Measurements from ENCODE around the gene ARF3.
A peak's percentile ranks its signal among the peaks of the same experiment; 100 is the strongest.

ARF3 gene
- 57.9 to 67.3 reads per million in 2 donors for total RNA-seq

DNA sequence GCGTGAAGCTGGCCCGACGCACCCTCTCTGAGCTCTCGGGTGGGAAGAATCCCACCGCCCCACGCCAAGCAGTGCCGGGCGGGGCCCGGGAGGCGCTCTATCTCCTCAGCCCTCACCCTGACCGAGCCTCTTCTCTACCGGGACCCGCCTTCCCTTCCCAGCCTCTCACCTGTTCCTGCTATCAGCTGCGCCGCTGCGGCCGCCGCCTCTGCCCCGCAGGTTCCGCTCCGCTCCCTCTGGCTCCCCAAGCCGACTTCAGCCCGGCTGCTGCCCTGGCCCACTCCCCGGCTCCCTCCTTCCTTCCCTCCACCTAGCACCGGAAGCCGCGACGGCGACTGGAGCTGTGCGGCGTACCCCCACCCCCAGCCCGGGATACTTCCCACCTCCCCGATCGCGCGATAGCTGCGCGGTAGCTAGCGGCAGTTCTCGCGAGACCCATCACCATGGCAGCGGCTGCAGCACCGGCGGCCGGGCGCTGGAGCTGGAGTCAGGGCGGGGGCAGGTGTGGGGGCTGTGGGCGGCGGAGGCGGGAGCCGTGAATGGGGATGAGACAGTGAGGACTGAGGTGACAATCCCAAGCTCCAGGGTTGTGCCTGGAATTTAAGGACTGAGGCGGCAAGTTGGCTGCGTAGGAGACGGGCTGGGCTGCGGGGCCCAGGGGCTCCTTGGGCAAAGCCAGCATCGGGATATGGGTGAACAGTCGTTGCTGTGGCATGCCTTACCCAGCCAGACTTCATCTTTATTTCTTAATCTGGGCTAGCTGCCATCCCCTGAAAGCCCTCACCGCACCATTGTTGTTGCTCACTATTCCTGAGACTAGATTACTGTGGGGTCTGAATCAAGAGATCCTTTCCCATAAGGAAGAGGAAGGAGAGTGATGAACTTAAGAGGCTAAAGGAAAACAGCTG lies at the start of gene ARF3:
Gene ARF3 (minus strand): TSS at position 347 of the 908 bp plus-strand sequence. CDS start 16,392 bp downstream, outside the sequence.
- peak; percentile 84 for DNase-seq

DNA sequence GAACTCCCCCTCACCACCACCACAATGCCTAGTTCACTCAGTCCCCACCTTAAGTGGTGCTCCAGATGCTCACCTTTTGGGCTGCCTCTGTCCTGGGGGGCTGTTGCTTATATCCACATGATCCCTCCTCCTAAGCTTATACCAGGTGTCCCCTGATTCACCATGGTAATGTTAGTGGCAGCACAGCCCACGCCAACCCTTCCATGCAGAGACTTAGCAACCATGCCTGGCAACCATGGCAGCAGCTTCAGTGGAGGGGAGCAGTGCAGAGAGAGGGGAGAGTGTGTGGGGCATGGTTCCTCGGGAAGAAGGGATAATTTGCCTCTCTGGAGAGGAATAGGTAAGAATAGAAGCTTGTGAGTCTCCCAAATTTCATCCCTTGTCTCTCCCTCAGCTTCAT lies 43.1 kb upstream of the ARF3 start:
- DNase-seq, result no peak

DNA sequence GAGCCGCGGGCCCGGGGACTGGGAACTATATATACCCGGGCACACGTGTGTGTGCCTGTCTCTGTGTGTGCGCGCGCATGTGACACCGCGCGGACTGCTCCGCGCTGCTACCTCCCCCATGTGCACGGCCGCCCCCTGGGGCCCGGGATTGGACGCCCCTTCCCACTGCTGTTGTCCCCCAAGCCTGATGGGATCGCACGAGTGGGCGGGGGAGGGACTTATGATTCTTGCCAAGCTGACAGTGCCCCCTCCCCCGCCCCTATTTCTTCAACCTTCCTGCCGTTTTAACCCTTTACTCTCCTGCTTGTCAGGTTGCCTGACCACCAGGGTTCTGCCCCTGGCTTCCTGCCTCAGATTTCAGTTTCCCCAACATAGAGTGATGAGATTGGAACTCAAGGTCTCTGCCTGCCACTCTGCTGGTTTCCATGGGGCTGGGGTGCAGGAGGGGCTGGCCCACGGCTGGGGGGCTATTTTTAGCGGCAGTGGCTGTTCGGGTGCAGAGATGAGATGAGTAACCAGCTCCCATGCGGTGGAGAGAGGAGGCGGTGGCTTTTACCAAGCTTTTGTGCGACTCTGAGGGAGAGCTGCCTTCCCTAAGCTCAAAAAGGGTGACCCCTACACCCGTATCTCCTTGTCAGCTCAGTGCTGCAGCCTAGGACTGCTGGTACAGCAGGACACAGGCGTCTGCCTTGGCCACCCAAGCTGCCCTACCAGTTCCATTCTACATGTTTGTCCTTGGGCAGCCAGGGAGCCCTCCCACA lies 42.3 kb upstream of the ARF3 start, which contains the start of gene DDN:
Gene DDN (minus strand): TSS at position 5 of the 761 bp plus-strand sequence. CDS start 88 bp downstream, outside the sequence.
- DNase-seq, result peak; percentile 36

DNA sequence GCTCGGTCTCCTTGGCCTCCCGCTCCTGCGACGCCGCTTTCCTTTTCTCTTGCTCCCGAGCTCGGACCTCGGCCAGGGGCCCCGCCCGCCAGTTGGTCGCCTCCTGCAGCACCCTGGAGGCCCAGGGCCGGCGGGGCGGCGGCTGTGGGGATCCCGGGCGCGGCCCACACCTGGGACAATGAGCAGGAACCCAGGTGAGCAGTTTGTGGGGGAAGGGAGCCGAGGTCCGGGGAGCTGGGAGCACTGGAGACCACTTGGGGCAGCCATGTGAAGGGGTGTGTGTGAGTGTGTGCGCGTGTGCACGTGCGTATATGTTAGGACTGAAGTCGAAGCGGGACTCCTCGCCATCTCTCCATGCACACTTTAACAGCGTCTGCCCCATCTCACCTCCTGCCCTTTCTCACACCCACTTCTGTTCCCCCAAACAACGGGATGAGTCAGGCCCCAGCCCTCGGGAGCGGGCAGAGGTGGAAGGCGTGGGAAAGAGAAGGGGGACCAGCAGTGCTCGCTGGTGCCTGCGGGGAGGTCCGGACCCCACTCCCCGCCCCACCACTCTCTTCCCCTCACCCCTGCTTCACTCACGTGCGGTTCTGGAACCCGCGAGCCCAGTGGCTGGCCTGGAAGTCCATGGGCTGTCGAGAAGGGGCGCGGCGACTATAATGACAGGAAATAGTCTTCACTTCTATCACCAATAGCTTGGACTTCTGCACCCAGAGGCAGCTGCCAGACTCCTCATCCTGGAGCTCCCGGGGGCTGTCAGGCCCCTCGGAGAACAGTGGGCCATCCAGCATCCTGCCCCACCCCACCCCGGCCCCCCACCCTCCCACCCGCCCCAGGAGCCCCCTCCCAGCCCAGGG lies 41.4 kb upstream of the ARF3 start:
- peak; percentile 19 for DNase-seq

DNA sequence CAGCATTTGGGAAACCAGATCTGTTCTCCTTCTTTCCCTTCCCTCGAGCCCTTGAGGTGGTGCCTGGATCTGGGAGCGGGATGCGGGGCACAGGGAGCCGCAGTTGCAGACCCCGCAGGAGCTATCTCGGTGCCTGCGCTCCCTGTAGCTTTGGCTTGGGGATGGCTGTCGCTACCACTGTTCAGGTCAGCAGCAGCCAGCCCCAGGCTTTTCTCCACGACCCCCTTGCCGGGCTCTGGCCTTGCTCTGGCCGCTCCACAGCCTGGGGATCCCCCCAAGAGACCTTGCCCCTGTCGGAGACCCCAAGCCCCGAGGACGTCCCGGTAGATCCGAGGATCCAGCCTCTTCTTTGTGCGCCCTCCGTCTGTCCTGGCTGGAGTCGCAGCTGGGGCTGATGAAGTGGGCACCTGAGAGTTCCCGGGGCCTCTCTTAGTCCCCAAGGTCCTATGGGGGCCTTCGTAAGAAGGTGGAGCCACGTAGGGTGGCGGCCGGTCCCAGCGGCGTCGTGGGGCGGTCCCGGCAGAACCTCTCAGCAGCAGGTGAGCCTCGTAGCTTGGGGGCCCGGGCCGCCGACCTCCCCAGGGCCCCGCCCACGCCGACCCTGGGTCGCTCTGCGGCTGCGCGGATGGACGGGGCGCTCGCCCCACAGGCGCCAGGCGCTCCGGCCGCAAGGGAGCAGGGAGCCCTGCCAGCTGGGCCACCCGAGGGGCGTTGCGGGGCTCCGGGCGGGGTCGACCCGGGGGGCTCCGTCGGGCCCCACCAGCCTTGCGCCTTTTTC lies 40.6 kb upstream of the ARF3 start:
- peak; percentile 22 for DNase-seq

DNA sequence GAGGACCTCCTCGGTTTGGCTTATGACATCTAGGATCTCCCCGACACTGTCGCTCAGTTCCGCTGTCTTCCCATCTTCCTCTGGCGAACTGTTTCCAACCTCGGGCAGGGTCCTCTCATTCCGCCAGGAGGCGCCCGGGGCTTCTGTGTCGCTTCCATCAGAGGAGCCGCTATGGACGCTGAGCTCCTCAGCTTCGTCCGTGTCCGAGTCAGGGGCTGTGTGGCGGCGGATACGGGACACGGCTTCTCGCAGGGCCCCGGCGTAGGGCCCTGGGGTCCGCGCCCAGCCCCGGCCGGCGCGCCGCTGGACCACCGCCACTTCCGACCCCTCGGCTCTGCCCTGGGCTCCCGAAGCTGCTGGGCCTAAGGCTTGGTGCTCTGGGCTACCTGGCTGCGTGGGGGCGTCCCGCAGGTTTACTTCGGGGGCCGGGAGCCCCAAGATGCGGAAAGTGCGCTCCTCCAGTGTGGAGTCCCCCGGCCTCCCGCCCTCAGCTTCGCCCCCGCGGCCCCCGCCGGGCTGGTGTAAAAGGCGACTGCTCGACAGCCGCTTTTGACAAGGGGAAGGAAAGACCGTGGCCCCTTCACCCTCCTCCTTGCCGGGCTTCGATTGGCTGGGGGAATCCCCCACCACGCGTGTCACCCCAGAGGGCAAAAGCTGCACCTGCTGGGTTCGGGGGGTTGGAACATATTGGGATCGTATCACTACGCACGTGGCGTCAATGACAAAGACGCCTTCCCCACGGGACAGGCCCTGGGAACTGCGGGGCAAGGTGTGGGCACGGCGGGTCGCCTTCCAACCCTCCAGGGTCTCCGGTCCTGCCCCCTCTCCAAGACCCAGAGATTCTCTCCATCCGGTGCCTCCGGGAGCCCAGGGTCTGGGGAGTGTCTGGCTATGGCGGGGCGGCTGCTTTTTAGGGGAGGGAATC lies 39.8 kb upstream of the ARF3 start:
- peak; percentile 48 for DNase-seq

DNA sequence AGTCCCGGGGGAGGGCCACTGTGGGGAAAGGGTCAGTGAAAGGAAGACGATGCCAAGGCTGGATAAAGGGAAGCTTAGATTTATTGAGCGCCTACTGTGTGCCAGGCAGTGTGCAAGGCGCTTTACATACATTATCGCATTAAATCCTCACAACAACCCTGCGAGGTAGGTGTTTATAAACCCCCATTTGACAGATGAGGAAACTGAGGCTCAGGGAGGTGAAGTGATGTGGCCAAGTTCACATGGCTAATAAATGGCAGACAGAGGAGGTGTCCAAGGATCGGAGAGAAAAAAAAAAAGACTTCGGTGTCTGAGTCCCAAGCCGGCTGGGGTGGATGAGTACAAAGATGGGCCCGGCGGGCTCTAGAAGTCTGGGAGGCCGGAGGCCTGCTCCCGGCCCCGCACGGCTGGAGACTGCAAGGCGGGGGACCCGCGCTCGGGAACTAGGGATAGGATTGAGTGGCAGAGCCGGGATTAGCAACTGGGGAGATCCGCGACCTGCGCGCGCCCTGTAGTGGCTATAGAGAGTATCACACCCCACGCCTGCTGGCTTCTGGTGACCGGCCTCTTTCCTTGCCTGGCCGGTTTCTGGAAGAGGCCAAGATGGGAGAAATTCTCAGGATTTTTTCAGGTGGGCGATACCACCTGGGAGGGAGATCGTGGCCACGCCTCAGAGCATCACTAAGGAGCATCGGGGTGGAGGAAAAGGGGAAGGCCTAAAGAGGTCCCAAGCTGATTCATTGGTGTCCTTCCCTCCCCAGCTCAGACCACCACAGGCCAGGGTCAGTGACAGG lies 38.0 kb upstream of the ARF3 start:
- no peak for DNase-seq

DNA sequence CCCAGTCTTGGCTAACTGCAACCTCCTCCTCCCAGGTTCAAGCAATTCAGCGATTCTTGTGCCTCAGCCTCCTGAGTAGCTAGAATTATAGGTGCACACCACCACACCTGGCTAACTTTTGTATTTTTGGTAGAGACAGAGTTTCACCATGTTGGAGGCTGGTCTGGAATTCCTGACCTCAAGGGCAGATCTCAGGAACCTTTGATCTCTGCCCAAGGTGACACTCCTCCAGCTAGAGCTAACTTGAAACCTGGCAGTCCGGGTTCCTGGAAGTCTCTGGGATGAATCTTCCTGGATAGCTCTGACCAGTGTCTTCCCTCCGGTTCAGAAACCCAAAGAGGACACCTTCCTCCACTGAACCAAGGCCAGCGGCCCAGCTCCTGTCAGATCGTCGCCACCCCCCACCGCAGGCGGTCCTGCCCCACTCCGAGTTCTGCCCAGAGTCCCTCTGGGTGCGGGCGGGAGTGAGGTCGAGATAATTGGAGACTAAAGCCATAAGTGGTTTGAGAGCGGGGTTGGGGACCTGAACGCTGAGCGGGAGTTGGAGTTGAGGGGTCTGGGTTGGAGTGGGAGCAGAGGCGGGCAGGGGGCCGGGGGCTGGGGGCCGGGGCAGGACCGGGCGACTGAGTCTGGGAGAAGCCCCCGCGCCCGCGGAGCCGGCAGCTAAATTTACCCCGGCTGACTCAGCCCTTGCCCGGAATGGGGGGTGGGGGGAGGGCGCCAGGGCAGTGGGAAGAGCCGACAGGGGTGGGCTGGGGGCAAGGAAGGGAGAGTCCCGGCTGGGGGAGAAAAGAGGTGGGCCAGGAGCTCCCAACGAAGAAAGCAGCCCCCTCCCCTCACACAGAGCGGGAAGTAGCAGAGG lies 37.2 kb upstream of the ARF3 start:
- DNase-seq, result no peak

DNA sequence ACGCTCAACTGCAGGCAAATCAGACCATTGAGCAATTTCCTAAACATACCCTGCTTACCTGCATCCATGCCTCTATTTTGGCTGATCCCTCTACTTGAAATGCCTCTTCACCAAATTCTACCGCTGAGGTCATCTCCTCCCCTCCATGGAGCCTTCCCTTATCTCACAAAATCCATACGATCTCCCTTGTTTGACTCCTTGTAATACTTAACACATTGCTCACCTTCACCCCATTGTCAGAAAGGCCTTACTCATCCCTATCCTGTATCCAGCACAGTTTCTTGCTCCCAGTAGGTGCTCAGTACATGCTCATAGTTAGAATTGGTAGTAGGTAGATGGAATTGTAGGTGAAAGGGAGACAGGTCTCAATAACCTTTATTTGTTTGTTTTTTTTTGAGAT lies 36.5 kb upstream of the ARF3 start:
- DNase-seq, result no peak

DNA sequence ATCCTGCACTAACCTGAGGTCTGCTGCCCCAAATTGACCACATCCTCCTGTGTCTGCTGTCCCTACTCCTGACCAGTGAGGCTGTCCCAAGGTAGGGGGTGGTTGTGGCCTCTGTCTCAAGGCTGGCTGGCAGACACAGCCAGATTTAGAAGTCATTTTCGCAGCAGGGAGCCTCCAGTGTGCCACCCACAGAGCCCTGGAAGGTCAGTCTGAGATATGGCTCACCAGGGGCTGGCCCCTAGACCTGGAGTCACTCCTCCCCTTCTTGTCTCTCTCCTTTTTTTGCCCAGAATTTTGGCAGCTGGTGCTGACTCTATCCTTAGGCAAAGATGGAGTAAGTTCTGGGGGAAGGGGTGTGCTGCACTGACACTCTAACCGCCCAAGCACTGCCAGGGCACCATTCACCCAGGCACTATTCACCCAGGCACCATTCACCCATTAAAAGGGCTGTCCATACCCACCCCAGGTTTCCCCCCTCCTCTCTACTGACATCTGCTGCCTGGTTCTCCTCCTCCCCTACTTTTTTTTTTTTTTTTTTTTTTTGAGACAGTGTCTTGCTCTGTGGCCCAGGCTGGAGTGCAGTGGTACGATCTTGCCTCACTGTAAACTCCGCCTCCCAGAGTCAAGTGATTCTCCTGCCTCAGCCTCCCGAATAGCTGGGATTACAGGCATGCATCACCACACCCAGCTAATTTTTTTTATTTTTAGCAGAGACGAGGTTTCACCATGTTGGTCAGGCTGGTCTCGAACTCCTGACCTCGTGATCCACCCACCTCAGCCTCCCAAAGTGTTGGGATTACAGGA lies 34.2 kb upstream of the ARF3 start:
- no peak for DNase-seq

DNA sequence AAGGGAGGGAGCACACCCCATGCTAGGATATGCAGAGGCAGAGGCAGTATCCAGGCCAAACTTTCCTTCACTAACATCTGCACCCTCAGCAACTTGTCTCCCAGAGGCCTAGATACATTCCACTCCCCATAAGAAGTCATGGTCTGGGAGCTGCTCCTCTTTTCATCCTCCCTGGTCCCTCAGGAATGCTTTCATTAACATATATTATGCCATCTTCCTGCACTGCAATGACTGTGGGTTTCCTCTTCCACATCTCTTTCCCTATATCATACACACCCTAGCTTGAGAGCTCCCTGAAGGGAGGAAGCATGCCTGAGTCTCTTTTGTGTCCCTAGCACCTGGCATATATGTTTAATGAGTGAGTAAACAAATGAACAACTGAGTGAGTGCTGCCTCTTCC lies 33.3 kb upstream of the ARF3 start:
- DNase-seq, result no peak

DNA sequence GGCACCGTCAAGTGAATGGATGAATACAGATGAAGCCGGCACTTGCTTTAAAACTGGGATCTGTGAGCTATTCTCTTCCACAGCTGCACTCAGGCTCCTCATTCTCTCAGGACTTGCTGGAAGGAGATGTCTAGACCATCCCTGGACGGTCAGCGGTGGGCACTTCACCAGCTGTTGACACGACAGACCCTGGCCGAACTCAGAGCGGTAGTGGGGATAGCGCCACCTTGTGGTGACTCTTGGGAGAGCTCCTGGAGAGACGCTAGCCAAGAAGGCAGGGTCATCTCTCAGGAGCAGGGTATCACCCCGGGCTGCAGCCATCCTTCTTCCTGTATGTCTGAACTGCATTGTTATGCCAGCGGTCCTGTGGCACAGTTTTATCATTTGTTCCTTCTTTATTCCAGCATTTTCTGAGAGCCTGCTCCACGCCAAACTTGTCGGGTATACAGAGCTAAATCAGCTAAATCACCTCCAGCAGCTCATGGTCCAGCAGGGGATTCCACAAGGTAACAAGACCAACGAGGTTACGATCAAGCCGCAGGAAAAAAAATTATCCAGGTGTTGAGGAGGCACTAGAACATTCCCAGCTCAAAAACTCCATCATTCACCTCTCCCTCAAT lies 30.9 kb upstream of the ARF3 start:
- DNase-seq, result no peak

DNA sequence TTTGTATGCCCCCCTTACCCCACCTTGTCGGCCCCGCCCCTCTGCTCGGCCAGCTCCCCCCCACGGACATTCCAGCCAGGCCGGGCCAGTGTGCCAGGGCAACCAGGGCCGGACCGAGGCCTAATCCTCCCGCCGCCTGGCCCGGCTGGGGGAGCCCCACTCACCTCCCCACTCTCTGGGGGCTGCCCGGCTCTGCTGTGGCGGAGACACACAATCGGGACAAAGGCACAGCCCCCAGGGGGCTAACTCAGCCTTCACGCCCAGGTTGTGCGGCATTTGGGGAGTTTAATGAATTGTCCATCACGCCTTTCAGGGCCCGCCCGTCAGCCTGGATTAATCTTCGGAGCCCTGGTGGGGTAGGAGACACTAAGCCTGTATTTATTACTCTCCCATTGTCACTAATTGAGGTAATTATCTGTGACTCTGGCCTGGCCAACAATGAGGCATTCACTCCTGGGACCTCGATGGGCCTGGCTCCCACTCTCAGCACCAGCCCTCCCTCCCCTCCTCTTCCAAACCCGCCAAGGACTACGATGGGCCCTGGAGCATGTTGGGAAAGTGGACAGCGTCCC lies 29.5 kb upstream of the ARF3 start:
- no peak for DNase-seq

DNA sequence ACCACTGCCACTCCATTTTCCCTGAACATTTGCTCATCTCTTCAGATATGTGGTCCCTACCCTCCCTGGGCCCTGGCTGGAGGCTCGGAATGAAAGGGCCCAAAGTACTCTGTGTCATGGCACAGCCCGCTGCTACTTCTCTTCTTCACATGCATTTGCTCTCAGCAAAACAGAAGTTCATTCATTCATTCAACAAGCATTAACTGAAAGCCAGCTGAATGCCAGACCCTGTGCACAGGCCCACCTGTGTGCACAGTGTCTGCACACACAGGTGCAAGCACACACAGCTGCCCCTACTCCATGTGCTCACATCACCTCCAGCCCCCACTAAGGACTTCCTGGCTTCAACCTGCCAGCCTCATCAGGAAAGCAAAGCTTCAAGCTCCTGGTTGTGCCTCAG lies 28.6 kb upstream of the ARF3 start:
- DNase-seq, result no peak

DNA sequence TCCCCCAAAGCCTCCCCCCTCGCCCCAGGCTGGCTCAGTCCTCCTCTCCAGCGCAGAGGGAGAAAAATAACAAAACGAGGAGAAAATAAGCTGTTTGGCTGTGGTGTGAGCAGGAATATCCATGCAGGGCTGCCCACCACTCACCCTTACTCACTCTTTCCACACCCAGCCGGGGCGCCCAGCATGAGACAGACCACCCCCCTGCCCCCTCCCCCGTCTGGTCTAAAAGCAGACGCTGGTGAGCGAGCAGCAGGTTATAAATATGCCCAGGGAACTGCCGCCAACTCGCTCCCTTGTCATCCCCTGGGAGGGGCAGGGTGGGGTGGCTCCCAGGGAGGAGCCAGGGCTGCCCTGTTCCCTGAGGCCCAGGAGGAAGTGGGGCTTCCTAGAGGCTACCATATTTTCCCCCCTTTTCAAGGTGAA lies 28.2 kb upstream of the ARF3 start:
- no peak for DNase-seq

DNA sequence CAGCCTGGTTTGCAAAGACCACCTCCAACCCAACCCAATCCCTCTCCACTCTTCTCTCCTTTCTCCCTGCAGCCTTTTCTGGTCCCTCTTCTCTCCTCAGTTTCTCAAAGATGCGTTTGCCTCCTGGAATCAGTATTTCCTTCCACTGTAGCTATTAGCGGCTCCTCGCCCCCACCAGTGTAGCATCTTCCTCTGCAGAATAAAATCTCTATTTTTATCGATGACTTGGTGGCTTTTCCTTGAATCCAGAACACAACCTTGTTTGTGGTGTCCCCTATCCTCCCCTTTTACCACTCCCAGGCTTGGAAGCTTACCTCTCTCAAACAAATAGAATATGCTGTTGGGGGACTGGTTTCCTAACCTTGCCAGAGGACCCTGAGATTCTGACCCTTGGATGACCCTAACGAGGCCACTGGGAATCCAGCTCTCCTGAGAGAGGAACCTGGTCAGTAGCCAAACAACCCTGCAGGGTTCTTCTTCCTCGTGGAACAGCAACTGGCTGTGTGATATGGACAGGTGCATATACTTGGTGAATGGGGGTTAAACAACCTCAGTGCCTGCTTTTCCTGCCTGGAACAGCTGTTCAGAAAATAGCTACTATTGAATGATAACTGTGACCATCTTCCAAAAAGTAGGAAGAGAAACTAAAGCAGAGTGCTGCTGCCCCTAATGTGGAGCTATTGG lies 25.3 kb upstream of the ARF3 start:
- DNase-seq, result no peak

DNA sequence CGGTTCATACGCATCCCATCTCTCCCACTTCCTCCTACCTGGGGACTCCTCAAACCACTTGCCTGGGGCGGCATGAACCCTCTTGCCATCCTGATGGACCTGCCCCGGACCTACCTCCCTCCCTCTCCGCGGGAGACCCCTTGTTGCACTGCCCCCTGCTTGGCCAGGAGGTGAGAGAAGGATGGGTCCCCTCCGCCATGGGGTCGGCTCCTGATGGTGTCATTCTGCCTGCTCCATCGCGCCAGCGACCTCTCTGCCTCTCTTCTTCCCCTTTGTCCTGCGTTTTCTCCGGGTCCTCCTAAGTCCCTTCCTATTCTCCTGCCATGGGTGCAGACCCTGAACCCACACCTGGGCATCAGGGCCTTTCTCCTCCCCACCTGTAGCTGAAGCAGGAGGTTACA lies 24.5 kb upstream of the ARF3 start:
- DNase-seq, result no peak
